ENCODE data around the gene ID3.

The ID3 gene

DNA sequence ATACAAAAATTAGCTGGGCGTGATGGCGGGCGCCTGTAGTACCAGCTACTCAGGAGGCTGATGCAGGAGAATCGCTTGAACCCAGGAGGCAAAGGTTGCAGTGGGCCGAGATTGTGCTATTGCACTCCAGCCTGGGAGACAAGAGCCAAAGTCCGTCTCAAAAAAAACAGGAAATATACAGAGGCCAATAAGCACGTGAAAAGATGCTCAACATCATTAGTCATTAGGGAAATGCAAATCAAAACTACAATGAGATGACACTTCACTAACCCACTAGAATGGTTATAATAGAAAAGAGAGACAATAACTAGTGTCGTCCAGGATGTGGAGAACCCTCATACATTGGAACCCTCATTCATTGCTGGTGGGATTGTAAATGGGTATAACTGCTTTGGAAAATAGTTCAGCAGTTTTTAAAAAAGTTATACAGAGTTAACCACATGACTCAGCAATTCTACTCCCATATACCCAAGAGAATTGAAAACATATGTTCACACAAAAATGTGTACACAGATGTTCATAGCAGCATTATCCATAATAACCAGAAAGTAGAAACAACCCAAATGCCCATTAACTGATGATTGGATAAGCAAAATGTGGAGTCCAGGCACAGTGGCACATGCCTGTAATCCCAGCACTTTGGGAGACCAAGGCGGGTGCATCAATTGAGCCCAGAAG, 21.9 kb downstream of the ID3 start:
- H3K4me3 ChIP-seq (ENCODE audit: low read length) = no peak overlapping the region
- TF ChIP-seq ZNF274 (IDR thresholded peaks at IDR 0.05; ENCODE audit: low read depth, low read length) = no peak

GRCh38 chr1:23533246-23534023, 25.9 kb downstream of the ID3 start:
- no peak overlapping the region for H3K4me3 ChIP-seq (ENCODE audit: low read length)
- TF ChIP-seq ZNF274 (IDR thresholded peaks at IDR 0.05; ENCODE audit: low read depth, low read length) = no peak

DNA sequence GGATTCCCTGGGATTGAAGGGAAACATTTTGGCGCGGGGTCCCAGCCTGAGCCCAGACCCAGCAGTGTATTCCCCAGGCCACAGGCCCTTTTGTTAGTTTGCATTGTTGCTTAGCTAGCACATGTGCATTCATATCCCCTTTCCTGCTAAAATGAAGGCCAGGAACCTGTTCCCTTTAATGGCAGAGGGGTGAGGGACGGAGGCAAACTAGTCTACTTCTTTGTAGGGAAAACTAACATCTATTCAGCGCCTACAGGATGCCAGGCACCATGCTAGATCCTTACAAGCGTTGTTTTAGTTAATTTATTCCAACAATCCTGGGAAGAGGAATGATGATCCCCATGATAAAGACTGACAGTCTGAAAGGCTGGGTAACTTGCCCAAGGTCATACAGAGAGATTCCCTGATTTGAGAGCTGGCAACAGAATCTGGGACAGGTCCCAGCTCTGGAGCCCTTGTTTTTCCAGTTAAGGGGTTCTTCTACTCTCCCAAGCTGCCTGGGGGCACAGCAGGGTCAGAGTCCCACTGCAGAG, 27.7 kb downstream of the ID3 start:
- peak overlapping the region; percentile 38; the same call in 1 of the 2 replicates for H3K4me3 ChIP-seq (ENCODE audit: low read length)
- no peak for TF ChIP-seq ZNF274 (IDR thresholded peaks at IDR 0.05; ENCODE audit: low read depth, low read length)

- TF ChIP-seq ZNF274 (IDR thresholded peaks at IDR 0.05; ENCODE audit: low read depth, low read length) = no peak
- H3K4me3 ChIP-seq (ENCODE audit: low read length) = peak within 1 kb of the TSS; percentile 87
Measured at GRCh38 chr1:23530747-23531561, 28.3 kb downstream of the ID3 start, which contains the start of gene E2F2. TSS of gene E2F2 (minus strand) at chr1:23531233. CDS start at chr1:23530793, 440 bp downstream.

DNA sequence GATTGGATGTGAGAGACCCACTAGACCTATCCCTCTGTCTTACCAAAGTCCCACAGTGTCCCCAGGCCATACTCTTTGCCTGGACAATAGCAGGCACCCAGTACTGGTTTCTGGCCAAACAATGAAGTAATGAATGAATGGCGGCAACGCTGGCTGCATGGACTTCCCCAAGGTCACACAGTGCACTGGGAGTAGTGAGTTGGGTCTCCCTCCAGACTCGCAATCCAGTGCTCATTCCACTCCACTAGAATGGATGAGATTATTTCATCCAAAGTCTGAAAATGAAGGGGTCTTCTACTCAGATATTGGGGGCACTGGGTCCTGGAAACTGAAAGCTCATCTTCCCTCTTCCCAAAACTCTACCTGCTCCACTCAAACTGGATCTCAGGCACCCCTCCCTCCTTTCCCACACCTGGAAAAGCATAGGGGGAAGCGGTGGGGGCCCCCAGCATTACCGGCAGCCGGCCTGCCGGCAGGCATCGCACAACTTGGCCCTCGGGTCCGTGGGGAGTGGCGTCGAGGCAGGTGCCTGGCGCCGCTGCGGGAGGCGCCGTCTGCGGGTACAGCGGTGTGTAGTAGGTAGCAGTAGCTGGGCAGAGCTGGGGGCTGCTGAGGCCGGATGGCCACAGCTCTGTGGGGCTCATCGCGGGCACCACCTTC, 29.1 kb downstream of the ID3 start:
- peak overlapping the region; percentile 87 for H3K4me3 ChIP-seq (ENCODE audit: low read length)
- no peak for TF ChIP-seq ZNF274 (IDR thresholded peaks at IDR 0.05; ENCODE audit: low read depth, low read length)

DNA sequence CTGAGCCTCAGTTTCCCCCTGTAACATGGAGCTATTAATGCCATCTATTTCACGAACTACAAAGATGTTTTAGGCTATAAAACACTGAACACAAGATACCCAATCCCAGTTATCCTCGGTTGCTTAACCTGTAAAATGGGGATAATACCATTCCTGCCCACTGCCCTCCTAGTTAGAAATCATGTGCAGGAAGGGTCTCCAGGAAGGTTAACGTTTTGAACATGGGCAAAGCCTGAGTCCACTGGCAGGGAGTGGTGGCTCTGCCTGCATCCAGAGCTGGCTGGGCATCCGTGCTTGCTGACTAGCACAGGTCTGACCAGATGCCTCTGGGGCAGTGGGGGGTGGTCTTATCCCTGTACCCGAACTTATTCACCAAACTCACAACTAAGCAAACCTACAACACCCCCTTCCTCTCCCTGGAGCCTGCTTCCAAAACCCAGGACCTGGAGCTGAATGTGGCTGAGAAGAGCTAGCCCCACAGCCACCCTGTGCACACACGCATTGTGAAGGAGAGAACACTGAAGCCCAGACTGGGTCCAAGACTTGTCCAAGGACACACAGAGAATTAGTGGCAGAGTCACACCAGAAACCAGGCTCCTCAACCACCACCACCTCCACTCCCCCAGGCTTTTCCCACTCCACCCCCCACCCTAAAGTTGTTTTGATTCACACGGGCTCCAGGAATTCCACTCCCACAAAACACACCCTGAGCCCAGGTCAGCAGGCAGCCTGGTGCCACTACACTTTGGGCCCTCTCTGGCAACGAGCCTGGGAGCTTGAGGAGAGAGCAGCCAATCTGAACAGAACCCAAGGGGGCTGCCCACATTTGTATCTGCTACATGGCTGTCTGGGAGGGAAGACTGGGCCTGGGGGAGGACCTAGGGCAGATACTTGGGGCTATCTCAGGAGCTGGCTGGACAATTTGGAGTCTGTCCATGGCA, 29.9 kb downstream of the ID3 start:
- peak overlapping the region; percentile 87 for H3K4me3 ChIP-seq (ENCODE audit: low read length)
- TF ChIP-seq ZNF274 (IDR thresholded peaks at IDR 0.05; ENCODE audit: low read depth, low read length) = no peak

GRCh38 chr1:23528250-23528978, 30.9 kb downstream of the ID3 start:
- H3K4me3 ChIP-seq (ENCODE audit: low read length) = peak overlapping the region; percentile 87; the same call in 1 of the 2 replicates
- no peak for TF ChIP-seq ZNF274 (IDR thresholded peaks at IDR 0.05; ENCODE audit: low read depth, low read length)

DNA sequence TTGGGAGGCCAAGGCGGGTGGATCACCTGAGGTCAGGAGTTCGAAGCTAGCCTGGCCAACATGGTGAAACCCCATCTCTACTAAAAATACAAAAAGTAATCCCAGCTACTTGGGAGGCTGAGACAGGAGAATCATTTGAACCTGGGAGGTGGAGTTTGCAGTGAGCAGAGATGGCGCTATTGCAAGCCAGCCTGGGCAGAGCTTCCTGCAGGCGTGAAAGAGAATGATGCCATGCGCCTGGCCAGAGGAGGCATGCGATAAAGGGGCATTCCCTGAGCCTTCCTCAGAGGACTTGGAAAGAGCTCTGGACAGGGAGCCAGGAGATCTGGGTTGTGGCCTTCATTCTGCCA, 31.4 kb downstream of the ID3 start:
- TF ChIP-seq ZNF274 (IDR thresholded peaks at IDR 0.05; ENCODE audit: low read depth, low read length) = no peak
- H3K4me3 ChIP-seq (ENCODE audit: low read length) = peak overlapping the region; percentile 42; the same call in 1 of the 2 replicates

- H3K4me3 ChIP-seq (ENCODE audit: low read length) = no peak overlapping the region
- no peak for TF ChIP-seq ZNF274 (IDR thresholded peaks at IDR 0.05; ENCODE audit: low read depth, low read length)
Measured at GRCh38 chr1:23527366-23527765, 31.9 kb downstream of the ID3 start.

GRCh38 chr1:23526329-23527041, 32.8 kb downstream of the ID3 start:
- TF ChIP-seq ZNF274 (IDR thresholded peaks at IDR 0.05; ENCODE audit: low read depth, low read length) = no peak
- no peak overlapping the region; the same call in 1 of the 2 replicates for H3K4me3 ChIP-seq (ENCODE audit: low read length)

- no peak for TF ChIP-seq ZNF274 (IDR thresholded peaks at IDR 0.05; ENCODE audit: low read depth, low read length)
- peak overlapping the region; percentile 21; the same call in 1 of the 2 replicates for H3K4me3 ChIP-seq (ENCODE audit: low read length)
Measured at GRCh38 chr1:23525558-23526250, 33.6 kb downstream of the ID3 start.
